ENCODE results near the gene AFAP1L1.

The AFAP1L1 gene

GRCh38 chr5:149323210-149323609, 51.6 kb downstream of the AFAP1L1 start:
- Histone ChIP-seq H3K79me2 (ENCODE audit: low read length) (no peaks in the 10 kb centered on the region), H3K27ac (ENCODE audit: low read length) (no peak overlapping the region), H3K4me2 (ENCODE audit: low read depth, low read length) (no peak overlapping the region), H3F3A (ENCODE audit: insufficient read depth, low read length) (no peaks in the 10 kb centered on the region), H3K9ac (ENCODE audit: low read length) (no peak overlapping the region), H3K4me3 (ENCODE audit: low read length) (no peak overlapping the region), H3K27me3 (replicated peaks; ENCODE audit: insufficient read depth, low read length) (no peaks in the 10 kb centered on the region), H4K20me1 (ENCODE audit: insufficient read depth, low read length) (no peaks in the 10 kb centered on the region), H3K36me3 (replicated peaks; ENCODE audit: insufficient read depth, low read length) (no peaks in the 10 kb centered on the region), H3K4me1 (ENCODE audit: low read length) (no peaks in the 10 kb centered on the region), H3K9me2 (replicated peaks; ENCODE audit: insufficient read depth, low read length) (no peaks in the 10 kb centered on the region), H3K9me3 (replicated peaks; ENCODE audit: insufficient read depth, low read length) (no peaks in the 10 kb centered on the region), H2AFZ (ENCODE audit: low read length) (no peak overlapping the region)
- TF ChIP-seq, protein P1, sequence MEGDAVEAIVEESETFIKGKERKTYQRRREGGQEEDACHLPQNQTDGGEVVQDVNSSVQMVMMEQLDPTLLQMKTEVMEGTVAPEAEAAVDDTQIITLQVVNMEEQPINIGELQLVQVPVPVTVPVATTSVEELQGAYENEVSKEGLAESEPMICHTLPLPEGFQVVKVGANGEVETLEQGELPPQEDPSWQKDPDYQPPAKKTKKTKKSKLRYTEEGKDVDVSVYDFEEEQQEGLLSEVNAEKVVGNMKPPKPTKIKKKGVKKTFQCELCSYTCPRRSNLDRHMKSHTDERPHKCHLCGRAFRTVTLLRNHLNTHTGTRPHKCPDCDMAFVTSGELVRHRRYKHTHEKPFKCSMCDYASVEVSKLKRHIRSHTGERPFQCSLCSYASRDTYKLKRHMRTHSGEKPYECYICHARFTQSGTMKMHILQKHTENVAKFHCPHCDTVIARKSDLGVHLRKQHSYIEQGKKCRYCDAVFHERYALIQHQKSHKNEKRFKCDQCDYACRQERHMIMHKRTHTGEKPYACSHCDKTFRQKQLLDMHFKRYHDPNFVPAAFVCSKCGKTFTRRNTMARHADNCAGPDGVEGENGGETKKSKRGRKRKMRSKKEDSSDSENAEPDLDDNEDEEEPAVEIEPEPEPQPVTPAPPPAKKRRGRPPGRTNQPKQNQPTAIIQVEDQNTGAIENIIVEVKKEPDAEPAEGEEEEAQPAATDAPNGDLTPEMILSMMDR (IDR thresholded peaks at IDR 0.05; ENCODE audit: low read length): no peak
- TF ChIP-seq EZH2 (optimal IDR thresholded peaks at IDR 0.05; ENCODE audit: low read depth, low read length) (no peak), EZH2phosphoT487 (IDR thresholded peaks at IDR 0.05; ENCODE audit: low read length) (no peak)
- no peak for DNase-seq

DNA sequence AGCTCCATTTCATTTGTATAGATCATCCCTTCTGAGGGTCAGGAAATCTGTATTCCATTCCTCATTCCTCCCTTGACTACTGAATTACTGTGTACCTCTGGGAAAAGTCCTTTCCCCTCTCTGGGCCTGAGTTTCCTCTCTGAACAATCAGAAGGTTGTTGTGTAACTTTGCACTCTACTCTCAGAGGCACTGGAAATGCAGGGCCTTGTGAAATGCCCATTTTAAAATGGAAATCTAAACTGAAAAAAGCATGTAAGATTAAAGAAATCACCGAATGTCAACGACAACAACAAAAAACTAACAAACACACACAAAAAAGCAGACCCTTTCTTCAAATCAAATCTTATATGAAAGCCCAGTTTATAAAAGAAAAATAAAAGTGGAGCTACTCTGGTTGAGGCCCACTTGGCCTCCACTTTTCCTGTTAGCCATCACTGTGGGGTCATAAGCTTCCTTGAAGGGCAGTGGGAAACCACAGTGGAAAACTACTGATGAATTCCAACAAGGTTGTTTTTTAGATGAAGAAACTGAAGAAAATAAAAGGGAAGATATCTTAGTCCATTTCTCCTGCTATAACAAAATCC, 52.1 kb downstream of the AFAP1L1 start:
- H3F3A ChIP-seq (ENCODE audit: insufficient read depth, low read length): no peaks in the 10 kb centered on the region
- H3K27ac ChIP-seq (ENCODE audit: low read length): no peak overlapping the region
- no peak overlapping the region for H3K4me3 ChIP-seq (ENCODE audit: low read length)
- H2AFZ ChIP-seq (ENCODE audit: low read length): no peak overlapping the region
- H3K79me2 ChIP-seq (ENCODE audit: low read length): no peaks in the 10 kb centered on the region
- no peaks in the 10 kb centered on the region for H3K36me3 ChIP-seq (replicated peaks; ENCODE audit: insufficient read depth, low read length)
- H4K20me1 ChIP-seq (ENCODE audit: insufficient read depth, low read length): no peaks in the 10 kb centered on the region
- no peaks in the 10 kb centered on the region for H3K27me3 ChIP-seq (replicated peaks; ENCODE audit: insufficient read depth, low read length)
- H3K9me3 ChIP-seq (replicated peaks; ENCODE audit: insufficient read depth, low read length): no peaks in the 10 kb centered on the region
- DNase-seq: no peak
- no peak overlapping the region for H3K4me2 ChIP-seq (ENCODE audit: low read depth, low read length)
- no peaks in the 10 kb centered on the region for H3K4me1 ChIP-seq (ENCODE audit: low read length)
- TF ChIP-seq EZH2phosphoT487 (IDR thresholded peaks at IDR 0.05; ENCODE audit: low read length) (no peak), EZH2 (optimal IDR thresholded peaks at IDR 0.05; ENCODE audit: low read depth, low read length) (no peak)
- TF ChIP-seq, protein P1 (IDR thresholded peaks at IDR 0.05; ENCODE audit: low read length): no peak
- H3K9ac ChIP-seq (ENCODE audit: low read length): no peak overlapping the region
- no peaks in the 10 kb centered on the region for H3K9me2 ChIP-seq (replicated peaks; ENCODE audit: insufficient read depth, low read length)

- Histone ChIP-seq H3F3A (ENCODE audit: insufficient read depth, low read length) (no peaks in the 10 kb centered on the region), H3K4me2 (ENCODE audit: low read depth, low read length) (no peak overlapping the region), H4K20me1 (ENCODE audit: insufficient read depth, low read length) (no peaks in the 10 kb centered on the region), H3K9me2 (replicated peaks; ENCODE audit: insufficient read depth, low read length) (no peaks in the 10 kb centered on the region), H3K4me1 (ENCODE audit: low read length) (no peaks in the 10 kb centered on the region), H3K27me3 (replicated peaks; ENCODE audit: insufficient read depth, low read length) (no peaks in the 10 kb centered on the region), H3K9ac (ENCODE audit: low read length) (no peak overlapping the region), H3K4me3 (ENCODE audit: low read length) (no peak overlapping the region), H3K79me2 (ENCODE audit: low read length) (no peaks in the 10 kb centered on the region), H3K27ac (ENCODE audit: low read length) (no peak overlapping the region), H3K36me3 (replicated peaks; ENCODE audit: insufficient read depth, low read length) (no peaks in the 10 kb centered on the region), H2AFZ (ENCODE audit: low read length) (no peak overlapping the region), H3K9me3 (replicated peaks; ENCODE audit: insufficient read depth, low read length) (no peaks in the 10 kb centered on the region)
- no peak for DNase-seq
- no peak for TF ChIP-seq EZH2 (optimal IDR thresholded peaks at IDR 0.05; ENCODE audit: low read depth, low read length)
- no peak for TF ChIP-seq EZH2phosphoT487 (IDR thresholded peaks at IDR 0.05; ENCODE audit: low read length)
- TF ChIP-seq, protein P1 (IDR thresholded peaks at IDR 0.05; ENCODE audit: low read length): no peak
Observed at GRCh38 chr5:149324641-149325040, 53.0 kb downstream of the AFAP1L1 start.
